WTC11 (cell line): ENCODE results near the gene LRSAM1. TPM values are rescaled to one million over a fixed set of nuclear protein-coding genes. Genes with fewer than 3 reads are reported as not detected.
A peak's percentile ranks its signal among the peaks of the same experiment; 100 is the strongest.

Experiments used
- ARID4B ChIP-seq: sonication (generic); formaldehyde crosslinking; IDR thresholded peaks from 2 replicates; pipeline ENCODE4 v1.8.0; 2023; ENCODE audit warnings: missing genetic modification reagents, mild to moderate bottlenecking, borderline replicate concordance
- ATF1 ChIP-seq: sonication (generic); formaldehyde crosslinking; IDR thresholded peaks from 2 replicates; pipeline ENCODE4 v1.8.1; 2023; ENCODE audit warnings: mild to moderate bottlenecking, moderate library complexity, missing genetic modification reagents
- E2F4 ChIP-seq: sonication (generic); formaldehyde crosslinking; IDR thresholded peaks from 2 replicates; pipeline ENCODE4 v1.8.1; 2022; ENCODE audit warnings: low read depth, mild to moderate bottlenecking, moderate library complexity, missing genetic modification reagents, borderline replicate concordance
- FOXK1 ChIP-seq: sonication (generic); formaldehyde crosslinking; IDR thresholded peaks from 2 replicates; pipeline ENCODE4 v1.8.0; 2022; ENCODE audit warnings: mild to moderate bottlenecking, moderate library complexity, missing genetic modification reagents
- FOXP4 ChIP-seq: sonication (generic); formaldehyde crosslinking; IDR thresholded peaks from 2 replicates; pipeline ENCODE4 v1.8.0; 2022; ENCODE audit warnings: mild to moderate bottlenecking, missing genetic modification reagents
- HMGXB4 ChIP-seq: sonication (generic); formaldehyde crosslinking; IDR thresholded peaks from 2 replicates; pipeline ENCODE4 v1.8.1; 2023; ENCODE audit warnings: mild to moderate bottlenecking, moderate library complexity, missing genetic modification reagents
- JAZF1 ChIP-seq: fragments of 250-450 bp; sonication (Bioruptor Pico); IDR thresholded peaks from 2 replicates; pipeline ENCODE4 v1.9.0; 2021; ENCODE audit warnings: moderate library complexity, mild to moderate bottlenecking, inconsistent platforms
- NFATC4 ChIP-seq: fragments of 250-450 bp; sonication (Bioruptor Pico); IDR thresholded peaks from 2 replicates; pipeline ENCODE4 v1.9.0; 2021; ENCODE audit warnings: mild to moderate bottlenecking
- NR3C1 ChIP-seq: sonication (generic); formaldehyde crosslinking; conservative IDR thresholded peaks from 2 replicates; pipeline ENCODE4 v1.8.1; 2023; ENCODE audit warnings: low read depth, mild to moderate bottlenecking, missing genetic modification reagents
- PRDM15 ChIP-seq: sonication (generic); formaldehyde crosslinking; IDR thresholded peaks from 2 replicates; pipeline ENCODE4 v1.8.0; 2022; ENCODE audit warnings: missing genetic modification reagents
- SOX15 ChIP-seq: fragments of 250-450 bp; sonication (Bioruptor Pico); IDR thresholded peaks from 2 replicates; pipeline ENCODE4 v1.9.0; 2021; ENCODE audit warnings: mild to moderate bottlenecking
- STAT6 ChIP-seq: sonication (generic); formaldehyde crosslinking; conservative IDR thresholded peaks from 2 replicates; pipeline ENCODE4 v1.8.1; 2023; ENCODE audit warnings: mild to moderate bottlenecking, low read depth, missing genetic modification reagents, moderate library complexity
- TP53 ChIP-seq: sonication (generic); formaldehyde crosslinking; IDR thresholded peaks from 2 replicates; pipeline ENCODE4 v1.8.1; 2023; ENCODE audit warnings: mild to moderate bottlenecking, missing genetic modification reagents
- ZNF138 ChIP-seq: sonication (generic); formaldehyde crosslinking; conservative IDR thresholded peaks from 2 replicates; pipeline ENCODE4 v1.8.1; 2022; ENCODE audit warnings: mild to moderate bottlenecking, moderate library complexity, missing genetic modification reagents
- ZNF281 ChIP-seq: sonication (generic); formaldehyde crosslinking; IDR thresholded peaks from 2 replicates; pipeline ENCODE4 v1.8.0; 2023; ENCODE audit warnings: mild to moderate bottlenecking, missing genetic modification reagents
- ZNF423 ChIP-seq: fragments of 250-450 bp; sonication (Bioruptor Pico); IDR thresholded peaks from 2 replicates; pipeline ENCODE4 v2.1.2; 2022; ENCODE audit warnings: mild to moderate bottlenecking, moderate library complexity
- ZNF671 ChIP-seq: fragments of 250-450 bp; sonication (Bioruptor Pico); IDR thresholded peaks from 2 replicates; pipeline ENCODE4 v1.8.0; 2021; ENCODE audit warnings: mild to moderate bottlenecking
- total RNA-seq: library from RNA; stranded (reverse); gene quantifications from 3 replicates; pipeline ENCODE4 v1.2.3, GENCODE V29; 2021

Gene LRSAM1
- total RNA-seq, 1 experiment from 2014 or later = 32.4 TPM

GRCh38 chr9:127450830-127451607 is at the start of gene LRSAM1, which contains the start of gene RPL12 (continued):
- TF ChIP-seq TP53 (peak; percentile 68; the same call in 1 of the 2 replicates), SOX15 (CRISPR knock-in tag) (no peak), FOXK1 (CRISPR knock-in tag) (peak; percentile 76; the same call in 1 of the 2 replicates), NR3C1 (CRISPR knock-in tag) (no peak), ZNF281 (CRISPR knock-in tag) (peak; percentile 82), E2F4 (CRISPR knock-in tag) (no peak), ZNF671 (CRISPR knock-in tag) (peak; percentile 90; the same call in 1 of the 2 replicates), HMGXB4 (CRISPR knock-in tag) (0 out of 2 replicates have a peak, but pooled peaks have one; percentile 75), ATF1 (CRISPR knock-in tag) (no peak; the same call in 1 of the 2 replicates), ZNF423 (CRISPR knock-in tag) (no peak), STAT6 (CRISPR knock-in tag) (no peak), ZNF138 (CRISPR knock-in tag) (no peak; the same call in 1 of the 2 replicates), FOXP4 (CRISPR knock-in tag) (peak; percentile 45; the same call in 1 of the 2 replicates), PRDM15 (CRISPR knock-in tag) (no peak), JAZF1 (CRISPR knock-in tag) (no peak), NFATC4 (CRISPR knock-in tag) (peak; percentile 90), ARID4B (CRISPR knock-in tag) (peak; percentile 91; the same call in 1 of the 2 replicates)
